ENCODE results near the gene NPDC1.

The NPDC1 gene

DNA sequence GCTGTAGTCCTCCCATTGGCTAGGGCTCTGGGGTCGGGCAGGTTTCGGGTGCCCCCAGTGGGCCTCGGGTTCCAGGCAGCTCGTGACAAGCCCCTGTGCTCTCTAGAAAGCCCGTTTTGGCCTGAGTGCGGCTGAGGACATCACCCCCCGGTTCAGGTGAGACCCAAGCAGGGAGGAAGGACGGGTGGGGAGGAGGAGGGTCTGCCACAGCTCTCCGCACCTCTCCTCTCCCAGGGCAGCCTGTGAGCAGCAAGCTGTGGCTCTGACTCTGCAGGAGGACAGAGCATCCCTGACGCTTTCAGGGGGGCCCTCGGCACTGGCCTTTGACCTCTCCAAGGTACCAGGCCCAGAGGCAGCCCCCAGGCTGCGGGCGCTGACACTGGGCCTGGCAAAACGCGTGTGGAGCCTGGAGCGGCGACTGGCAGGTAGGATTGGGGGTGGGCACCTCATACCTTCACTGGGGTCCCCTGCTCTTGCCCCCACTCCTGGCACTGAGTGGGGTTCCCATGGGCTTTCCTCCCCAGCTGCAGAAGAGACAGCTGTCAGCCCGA, 53.1 kb downstream of the NPDC1 start:
- no peak for DNase-seq (ENCODE audit: low spot score)

DNA sequence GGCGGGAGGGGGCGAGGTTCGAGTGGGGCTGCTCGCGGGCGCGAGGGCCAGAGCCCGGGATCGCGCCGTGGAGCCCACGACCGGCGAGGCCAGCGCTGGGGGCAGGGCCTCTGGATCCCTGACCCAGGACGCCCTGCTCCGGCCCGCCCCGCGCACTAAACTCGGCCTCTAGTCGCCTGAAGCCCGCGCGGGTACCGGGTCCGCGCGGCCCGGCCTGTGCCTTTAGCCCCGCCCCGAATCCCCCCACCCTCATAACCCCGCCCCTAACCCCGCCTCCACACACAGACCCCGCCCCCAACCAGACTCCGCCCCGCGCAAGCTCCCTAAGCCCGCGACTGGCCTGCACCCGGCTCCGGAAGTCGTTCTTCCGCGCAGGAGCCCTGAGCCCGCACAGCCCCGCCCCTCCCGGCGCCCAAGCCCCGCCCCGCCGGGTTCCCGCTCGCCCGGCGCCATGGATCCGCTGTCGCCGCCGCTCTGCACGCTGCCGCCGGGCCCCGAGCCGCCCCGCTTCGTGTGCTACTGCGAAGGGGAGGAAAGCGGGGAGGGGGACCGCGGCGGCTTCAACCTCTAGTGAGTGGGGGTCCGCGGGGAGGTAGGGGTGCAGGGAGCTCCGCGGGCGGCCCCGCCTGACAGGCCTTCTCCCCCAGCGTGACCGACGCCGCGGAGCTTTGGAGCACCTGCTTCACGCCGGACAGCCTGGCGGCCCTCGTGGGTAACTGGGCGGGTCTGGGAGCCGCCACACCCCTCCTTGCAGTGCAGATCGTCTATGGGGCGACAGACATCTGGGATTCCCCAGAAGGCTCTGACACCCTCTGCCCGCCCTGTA, 53.8 kb downstream of the NPDC1 start, which contains the start of gene PAXX:
Gene PAXX, plus strand, starts transcription at position 430 of the 826 bp plus-strand sequence. Its CDS starts 22 bp downstream, at position 452.
- DNase-seq (ENCODE audit: low spot score), result peak; percentile 92

DNA sequence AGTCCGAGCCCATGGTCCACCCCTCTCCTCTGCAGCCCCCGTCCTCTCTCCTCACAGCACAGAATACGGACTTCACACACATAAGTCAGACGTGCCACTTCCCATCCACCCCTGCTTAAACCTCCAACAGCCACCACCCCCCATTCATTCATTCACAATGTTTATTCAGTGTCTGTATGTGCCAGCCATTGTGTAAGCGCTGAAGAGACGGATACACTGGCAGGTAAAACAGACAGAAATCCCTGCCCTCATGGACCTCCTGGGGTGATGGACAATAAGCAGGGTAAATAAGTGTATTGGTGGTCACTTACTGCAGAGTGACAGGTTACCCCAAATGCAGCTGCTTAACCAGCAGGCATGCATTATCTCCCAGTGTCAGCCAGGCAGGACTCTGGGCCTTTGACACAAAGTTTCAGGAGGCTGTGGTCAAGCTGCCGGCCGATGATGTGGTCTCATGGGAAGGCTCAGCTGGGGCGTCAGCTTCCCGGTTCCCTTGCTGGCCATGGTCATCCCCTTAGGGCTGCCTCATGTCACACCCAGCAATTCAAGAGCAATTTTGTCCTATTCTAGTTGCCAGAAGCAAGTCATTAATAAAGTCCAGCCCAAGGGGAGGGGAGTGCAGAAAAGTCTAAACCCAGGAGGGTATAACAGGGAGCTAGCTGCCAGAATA, 55.6 kb downstream of the NPDC1 start:
- no peak for DNase-seq (ENCODE audit: low spot score)

All from kidney tubule cell (primary cell).